Measurements from ENCODE around the gene CPXM2.

CPXM2 gene

GRCh38 chr10:123891144-123892071, at the start of gene CPXM2:
TSS of gene CPXM2 (minus strand) at chr10:123891807. CDS start at chr10:123891659, 148 bp downstream.
- DNase-seq (ENCODE audit: extremely low read depth in 1 of 2, low read depth in 1 of 2): no peak

- no peak for DNase-seq (ENCODE audit: extremely low read depth in 1 of 2, low read depth in 1 of 2)
Observed at GRCh38 chr10:123939591-123939990, 48.0 kb upstream of the CPXM2 start.

- no peak for DNase-seq (ENCODE audit: extremely low read depth in 1 of 2, low read depth in 1 of 2)
Observed at GRCh38 chr10:123938890-123939289, 47.3 kb upstream of the CPXM2 start.

GRCh38 chr10:123936426-123936825, 44.8 kb upstream of the CPXM2 start:
- DNase-seq (ENCODE audit: extremely low read depth in 1 of 2, low read depth in 1 of 2): no peak

GRCh38 chr10:123935680-123936079, 44.1 kb upstream of the CPXM2 start:
- DNase-seq (ENCODE audit: extremely low read depth in 1 of 2, low read depth in 1 of 2): no peak

- no peak for DNase-seq (ENCODE audit: extremely low read depth in 1 of 2, low read depth in 1 of 2)
Observed at GRCh38 chr10:123934846-123935245, 43.2 kb upstream of the CPXM2 start.

GRCh38 chr10:123930340-123931001, 38.9 kb upstream of the CPXM2 start:
- no peak for DNase-seq (ENCODE audit: extremely low read depth in 1 of 2, low read depth in 1 of 2)

GRCh38 chr10:123929791-123930190, 38.2 kb upstream of the CPXM2 start:
- no peak for DNase-seq (ENCODE audit: extremely low read depth in 1 of 2, low read depth in 1 of 2)

GRCh38 chr10:123928427-123928826, 36.8 kb upstream of the CPXM2 start:
- DNase-seq (ENCODE audit: extremely low read depth in 1 of 2, low read depth in 1 of 2): no peak

GRCh38 chr10:123926401-123927264, 35.0 kb upstream of the CPXM2 start:
- DNase-seq (ENCODE audit: extremely low read depth in 1 of 2, low read depth in 1 of 2): no peak

GRCh38 chr10:123922126-123922525, 30.5 kb upstream of the CPXM2 start:
- no peak for DNase-seq (ENCODE audit: extremely low read depth in 1 of 2, low read depth in 1 of 2)

- DNase-seq (ENCODE audit: extremely low read depth in 1 of 2, low read depth in 1 of 2): no peak
Observed at GRCh38 chr10:123916775-123917174, 25.2 kb upstream of the CPXM2 start.

- DNase-seq (ENCODE audit: extremely low read depth in 1 of 2, low read depth in 1 of 2): no peak
Observed at GRCh38 chr10:123913688-123914268, 22.2 kb upstream of the CPXM2 start.

- DNase-seq (ENCODE audit: extremely low read depth in 1 of 2, low read depth in 1 of 2): no peak
Observed at GRCh38 chr10:123912871-123913270, 21.3 kb upstream of the CPXM2 start.

GRCh38 chr10:123912466-123912865, 20.9 kb upstream of the CPXM2 start:
- no peak for DNase-seq (ENCODE audit: extremely low read depth in 1 of 2, low read depth in 1 of 2)

- DNase-seq (ENCODE audit: extremely low read depth in 1 of 2, low read depth in 1 of 2): no peak
Observed at GRCh38 chr10:123911866-123912265, 20.3 kb upstream of the CPXM2 start.

- DNase-seq (ENCODE audit: extremely low read depth in 1 of 2, low read depth in 1 of 2): no peak
Observed at GRCh38 chr10:123909866-123910265, 18.3 kb upstream of the CPXM2 start.

GRCh38 chr10:123909426-123909825, 17.8 kb upstream of the CPXM2 start:
- DNase-seq (ENCODE audit: extremely low read depth in 1 of 2, low read depth in 1 of 2): no peak

- no peak for DNase-seq (ENCODE audit: extremely low read depth in 1 of 2, low read depth in 1 of 2)
Observed at GRCh38 chr10:123908379-123908778, 16.8 kb upstream of the CPXM2 start.

- no peak for DNase-seq (ENCODE audit: extremely low read depth in 1 of 2, low read depth in 1 of 2)
Observed at GRCh38 chr10:123906884-123907652, 15.5 kb upstream of the CPXM2 start.
